SK-N-SH treated with all-trans-retinoic acid at 6 μM for 48 hours (cell line): ENCODE measurements around the gene RPL41.

Experiments
- ISL1 ChIP-seq: fragments of 250-450 bp; sonication (Bioruptor Pico); IDR thresholded peaks from 2 replicates; pipeline ENCODE4 v2.1.2; 2022; ENCODE audit warnings: mild to moderate bottlenecking, moderate library complexity
- PPARA ChIP-seq: fragments of 250-450 bp; sonication (Bioruptor Pico); IDR thresholded peaks from 2 replicates; pipeline ENCODE4 v1.5.0; 2020; ENCODE audit warnings: mild to moderate bottlenecking, borderline replicate concordance
- SNAI2 ChIP-seq: fragments of 250-450 bp; sonication (Bioruptor Pico); IDR thresholded peaks from 2 replicates; pipeline ENCODE4 v1.5.0; 2020; ENCODE audit warnings: mild to moderate bottlenecking, moderate library complexity
- TOX ChIP-seq: fragments of 250-450 bp; sonication (Bioruptor Pico); IDR thresholded peaks from 2 replicates; pipeline ENCODE4 v1.8.0; 2021; ENCODE audit warnings: mild to moderate bottlenecking, moderate library complexity, borderline replicate concordance
- ZC3H10 ChIP-seq: fragments of 250-450 bp; sonication (Bioruptor Pico); IDR thresholded peaks from 2 replicates; pipeline ENCODE4 v1.5.1; 2021; ENCODE audit warnings: mild to moderate bottlenecking, moderate library complexity
- ZFP3 ChIP-seq: fragments of 250-450 bp; sonication (Bioruptor Pico); IDR thresholded peaks from 2 replicates; pipeline ENCODE4 v1.5.0; 2020; ENCODE audit warnings: mild to moderate bottlenecking, moderate library complexity
- ZFP30 ChIP-seq: fragments of 450-650 bp; formaldehyde crosslinking; IDR thresholded peaks from 2 replicates; pipeline ENCODE4 v1.5.0; 2022; ENCODE audit warnings: mild to moderate bottlenecking, moderate library complexity
- ZNF70 ChIP-seq: fragments of 450-650 bp; formaldehyde crosslinking; IDR thresholded peaks from 2 replicates; pipeline ENCODE4 v1.5.0; 2020; ENCODE audit warnings: mild to moderate bottlenecking, moderate library complexity
- TF ChIP-seq, protein P1 (sequence below): fragments of 250-450 bp; sonication (Bioruptor Pico); IDR thresholded peaks from 2 replicates; pipeline ENCODE4 v1.8.0; 2020; ENCODE audit warnings: mild to moderate bottlenecking, moderate library complexity, borderline replicate concordance
- TF ChIP-seq, protein P2 (sequence below): fragments of 250-450 bp; sonication (Bioruptor Pico); IDR thresholded peaks from 2 replicates; pipeline ENCODE4 v1.5.1; 2020; ENCODE audit warnings: low read depth, mild to moderate bottlenecking, moderate library complexity
- TF ChIP-seq, protein P3 (sequence below): fragments of 250-450 bp; sonication (Bioruptor Pico); IDR thresholded peaks from 2 replicates; pipeline ENCODE4 v1.5.0; 2020; ENCODE audit warnings: mild to moderate bottlenecking, moderate library complexity
- TF ChIP-seq, protein P4 (sequence below): fragments of 250-450 bp; sonication (Bioruptor Pico); IDR thresholded peaks from 2 replicates; pipeline ENCODE4 v1.8.0; 2021; ENCODE audit warnings: low read depth, mild to moderate bottlenecking, moderate library complexity, borderline replicate concordance
- TF ChIP-seq, protein P5 (sequence below): fragments of 250-450 bp; sonication (Bioruptor Pico); IDR thresholded peaks from 2 replicates; pipeline ENCODE4 v1.5.1; 2021; ENCODE audit warnings: mild to moderate bottlenecking, moderate library complexity

DNA sequence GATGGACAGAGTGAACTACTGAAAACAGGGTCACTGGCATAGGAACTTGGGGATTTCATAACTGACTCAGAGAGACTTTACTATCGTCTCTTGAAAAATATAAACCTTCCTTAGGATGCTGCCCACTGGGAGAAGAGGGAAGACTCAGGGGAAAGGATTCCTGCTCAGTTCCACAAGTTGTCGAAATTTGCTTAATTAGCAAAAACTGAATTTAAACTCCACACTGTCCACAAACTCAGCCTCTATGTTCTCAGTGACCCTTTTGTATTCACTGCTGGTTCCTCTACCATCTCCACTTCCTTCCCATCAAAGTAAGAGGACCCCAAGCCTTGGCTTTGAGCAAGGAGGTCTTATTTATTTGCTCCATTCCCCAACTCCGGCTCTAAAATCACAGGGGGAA lies 28.8 kb downstream of the RPL41 start:
- TF ChIP-seq, protein P1, sequence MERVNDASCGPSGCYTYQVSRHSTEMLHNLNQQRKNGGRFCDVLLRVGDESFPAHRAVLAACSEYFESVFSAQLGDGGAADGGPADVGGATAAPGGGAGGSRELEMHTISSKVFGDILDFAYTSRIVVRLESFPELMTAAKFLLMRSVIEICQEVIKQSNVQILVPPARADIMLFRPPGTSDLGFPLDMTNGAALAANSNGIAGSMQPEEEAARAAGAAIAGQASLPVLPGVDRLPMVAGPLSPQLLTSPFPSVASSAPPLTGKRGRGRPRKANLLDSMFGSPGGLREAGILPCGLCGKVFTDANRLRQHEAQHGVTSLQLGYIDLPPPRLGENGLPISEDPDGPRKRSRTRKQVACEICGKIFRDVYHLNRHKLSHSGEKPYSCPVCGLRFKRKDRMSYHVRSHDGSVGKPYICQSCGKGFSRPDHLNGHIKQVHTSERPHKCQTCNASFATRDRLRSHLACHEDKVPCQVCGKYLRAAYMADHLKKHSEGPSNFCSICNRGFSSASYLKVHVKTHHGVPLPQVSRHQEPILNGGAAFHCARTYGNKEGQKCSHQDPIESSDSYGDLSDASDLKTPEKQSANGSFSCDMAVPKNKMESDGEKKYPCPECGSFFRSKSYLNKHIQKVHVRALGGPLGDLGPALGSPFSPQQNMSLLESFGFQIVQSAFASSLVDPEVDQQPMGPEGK (CRISPR knock-in tag): no peak
- TF ChIP-seq ZC3H10 (CRISPR knock-in tag) (no peak), ZNF70 (CRISPR knock-in tag) (no peak), TOX (no peak), ZFP3 (CRISPR knock-in tag) (no peak), ISL1 (no peak), SNAI2 (CRISPR knock-in tag) (no peak), ZFP30 (CRISPR knock-in tag) (no peak), PPARA (CRISPR knock-in tag) (no peak)
- TF ChIP-seq, protein P2, sequence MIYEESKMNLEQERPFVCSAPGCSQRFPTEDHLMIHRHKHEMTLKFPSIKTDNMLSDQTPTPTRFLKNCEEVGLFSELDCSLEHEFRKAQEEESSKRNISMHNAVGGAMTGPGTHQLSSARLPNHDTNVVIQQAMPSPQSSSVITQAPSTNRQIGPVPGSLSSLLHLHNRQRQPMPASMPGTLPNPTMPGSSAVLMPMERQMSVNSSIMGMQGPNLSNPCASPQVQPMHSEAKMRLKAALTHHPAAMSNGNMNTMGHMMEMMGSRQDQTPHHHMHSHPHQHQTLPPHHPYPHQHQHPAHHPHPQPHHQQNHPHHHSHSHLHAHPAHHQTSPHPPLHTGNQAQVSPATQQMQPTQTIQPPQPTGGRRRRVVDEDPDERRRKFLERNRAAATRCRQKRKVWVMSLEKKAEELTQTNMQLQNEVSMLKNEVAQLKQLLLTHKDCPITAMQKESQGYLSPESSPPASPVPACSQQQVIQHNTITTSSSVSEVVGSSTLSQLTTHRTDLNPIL (CRISPR knock-in tag): no peak
- TF ChIP-seq, protein P3, sequence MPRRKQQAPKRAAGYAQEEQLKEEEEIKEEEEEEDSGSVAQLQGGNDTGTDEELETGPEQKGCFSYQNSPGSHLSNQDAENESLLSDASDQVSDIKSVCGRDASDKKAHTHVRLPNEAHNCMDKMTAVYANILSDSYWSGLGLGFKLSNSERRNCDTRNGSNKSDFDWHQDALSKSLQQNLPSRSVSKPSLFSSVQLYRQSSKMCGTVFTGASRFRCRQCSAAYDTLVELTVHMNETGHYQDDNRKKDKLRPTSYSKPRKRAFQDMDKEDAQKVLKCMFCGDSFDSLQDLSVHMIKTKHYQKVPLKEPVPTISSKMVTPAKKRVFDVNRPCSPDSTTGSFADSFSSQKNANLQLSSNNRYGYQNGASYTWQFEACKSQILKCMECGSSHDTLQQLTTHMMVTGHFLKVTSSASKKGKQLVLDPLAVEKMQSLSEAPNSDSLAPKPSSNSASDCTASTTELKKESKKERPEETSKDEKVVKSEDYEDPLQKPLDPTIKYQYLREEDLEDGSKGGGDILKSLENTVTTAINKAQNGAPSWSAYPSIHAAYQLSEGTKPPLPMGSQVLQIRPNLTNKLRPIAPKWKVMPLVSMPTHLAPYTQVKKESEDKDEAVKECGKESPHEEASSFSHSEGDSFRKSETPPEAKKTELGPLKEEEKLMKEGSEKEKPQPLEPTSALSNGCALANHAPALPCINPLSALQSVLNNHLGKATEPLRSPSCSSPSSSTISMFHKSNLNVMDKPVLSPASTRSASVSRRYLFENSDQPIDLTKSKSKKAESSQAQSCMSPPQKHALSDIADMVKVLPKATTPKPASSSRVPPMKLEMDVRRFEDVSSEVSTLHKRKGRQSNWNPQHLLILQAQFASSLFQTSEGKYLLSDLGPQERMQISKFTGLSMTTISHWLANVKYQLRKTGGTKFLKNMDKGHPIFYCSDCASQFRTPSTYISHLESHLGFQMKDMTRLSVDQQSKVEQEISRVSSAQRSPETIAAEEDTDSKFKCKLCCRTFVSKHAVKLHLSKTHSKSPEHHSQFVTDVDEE (CRISPR knock-in tag): no peak
- TF ChIP-seq, protein P4, sequence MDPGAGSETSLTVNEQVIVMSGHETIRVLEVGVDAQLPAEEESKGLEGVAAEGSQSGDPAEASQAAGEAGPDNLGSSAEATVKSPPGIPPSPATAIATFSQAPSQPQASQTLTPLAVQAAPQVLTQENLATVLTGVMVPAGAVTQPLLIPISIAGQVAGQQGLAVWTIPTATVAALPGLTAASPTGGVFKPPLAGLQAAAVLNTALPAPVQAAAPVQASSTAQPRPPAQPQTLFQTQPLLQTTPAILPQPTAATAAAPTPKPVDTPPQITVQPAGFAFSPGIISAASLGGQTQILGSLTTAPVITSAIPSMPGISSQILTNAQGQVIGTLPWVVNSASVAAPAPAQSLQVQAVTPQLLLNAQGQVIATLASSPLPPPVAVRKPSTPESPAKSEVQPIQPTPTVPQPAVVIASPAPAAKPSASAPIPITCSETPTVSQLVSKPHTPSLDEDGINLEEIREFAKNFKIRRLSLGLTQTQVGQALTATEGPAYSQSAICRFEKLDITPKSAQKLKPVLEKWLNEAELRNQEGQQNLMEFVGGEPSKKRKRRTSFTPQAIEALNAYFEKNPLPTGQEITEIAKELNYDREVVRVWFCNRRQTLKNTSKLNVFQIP (CRISPR knock-in tag): no peak
- TF ChIP-seq, protein P5, sequence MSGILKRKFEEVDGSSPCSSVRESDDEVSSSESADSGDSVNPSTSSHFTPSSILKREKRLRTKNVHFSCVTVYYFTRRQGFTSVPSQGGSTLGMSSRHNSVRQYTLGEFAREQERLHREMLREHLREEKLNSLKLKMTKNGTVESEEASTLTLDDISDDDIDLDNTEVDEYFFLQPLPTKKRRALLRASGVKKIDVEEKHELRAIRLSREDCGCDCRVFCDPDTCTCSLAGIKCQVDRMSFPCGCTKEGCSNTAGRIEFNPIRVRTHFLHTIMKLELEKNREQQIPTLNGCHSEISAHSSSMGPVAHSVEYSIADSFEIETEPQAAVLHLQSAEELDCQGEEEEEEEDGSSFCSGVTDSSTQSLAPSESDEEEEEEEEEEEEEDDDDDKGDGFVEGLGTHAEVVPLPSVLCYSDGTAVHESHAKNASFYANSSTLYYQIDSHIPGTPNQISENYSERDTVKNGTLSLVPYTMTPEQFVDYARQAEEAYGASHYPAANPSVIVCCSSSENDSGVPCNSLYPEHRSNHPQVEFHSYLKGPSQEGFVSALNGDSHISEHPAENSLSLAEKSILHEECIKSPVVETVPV (CRISPR knock-in tag): no peak
